Measurements from ENCODE around the gene POLR3E.

Gene POLR3E

DNA sequence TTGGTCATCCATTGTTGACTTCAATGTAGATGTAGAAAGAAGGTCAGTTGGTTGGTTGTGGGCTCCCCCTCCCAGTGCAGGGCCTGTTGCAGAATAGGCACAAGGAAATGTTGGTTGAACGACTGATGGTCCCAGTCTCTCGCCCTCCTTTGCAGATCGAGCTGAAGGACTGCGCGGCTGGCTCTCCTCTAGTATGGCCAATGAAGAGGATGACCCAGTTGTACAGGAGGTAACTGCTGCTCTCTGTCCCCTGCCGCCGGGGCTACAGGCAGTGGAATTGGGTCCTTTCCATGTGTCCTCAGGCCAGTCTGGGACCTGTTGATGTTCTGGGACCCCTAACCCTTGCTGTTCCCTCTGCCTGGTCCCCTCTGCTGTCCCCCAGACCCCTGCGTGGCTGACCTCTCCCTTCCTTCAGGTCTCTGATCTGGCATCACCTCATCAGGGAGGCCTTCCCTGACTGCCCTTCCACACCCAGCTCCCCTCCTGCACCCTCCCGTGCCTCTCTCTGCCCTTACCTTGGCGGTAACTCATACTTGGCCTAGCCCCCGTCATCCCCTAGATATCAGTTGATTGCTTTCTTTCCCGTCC is 5.7 kb downstream of the POLR3E start:
- H3K4me1 Mint-ChIP-seq: peaks cover 58% of the 10 kb centered on the region
- H3K9me3 Mint-ChIP-seq: no peaks in the 10 kb centered on the region
- no peak for ATAC-seq
- H3K27ac Mint-ChIP-seq: peak overlapping the region; percentile 24 to 79
- DNase-seq: no peak
- H3K27me3 Mint-ChIP-seq: no peaks in the 10 kb centered on the region
- no peak overlapping the region for H3K4me3 Mint-ChIP-seq

DNA sequence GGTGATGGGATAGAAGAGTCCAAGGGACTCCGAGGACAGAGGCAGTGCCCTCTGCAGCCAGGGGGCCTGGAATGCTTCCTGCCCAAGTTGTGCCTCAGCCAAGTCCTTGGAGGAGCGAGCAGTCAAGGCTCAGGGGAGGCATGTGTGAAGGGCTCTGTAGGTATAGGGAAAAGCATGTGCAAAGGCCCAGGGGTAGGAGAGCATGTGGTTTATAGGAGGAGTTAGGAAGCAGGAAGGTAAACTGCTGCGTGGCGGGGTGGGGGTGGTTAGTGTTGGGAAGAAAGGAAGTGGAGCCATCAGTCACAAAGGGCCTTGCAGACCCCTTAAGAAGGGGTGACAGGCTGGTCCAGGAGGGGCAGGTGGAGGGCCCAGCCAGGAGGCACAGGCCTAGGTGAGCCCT is 7.2 kb downstream of the POLR3E start:
- Mint-ChIP-seq H3K27me3 (no peaks in the 10 kb centered on the region), H3K9me3 (no peaks in the 10 kb centered on the region), H3K27ac (peak overlapping the region in 1 of 2 donors; percentile 88), H3K4me1 (peaks cover 42% of the 10 kb centered on the region), H3K4me3 (no peak overlapping the region)
- no peak for ATAC-seq
- no peak for DNase-seq

- Mint-ChIP-seq H3K4me1 (peaks cover 23% of the 10 kb centered on the region), H3K9me3 (no peaks in the 10 kb centered on the region), H3K4me3 (no peak overlapping the region), H3K27ac (peak overlapping the region in 1 of 2 donors; percentile 67), H3K27me3 (no peaks in the 10 kb centered on the region)
- no peak for DNase-seq
- ATAC-seq: no peak
Measured at GRCh38 chr16:22306788-22307187, 9.6 kb downstream of the POLR3E start.

DNA sequence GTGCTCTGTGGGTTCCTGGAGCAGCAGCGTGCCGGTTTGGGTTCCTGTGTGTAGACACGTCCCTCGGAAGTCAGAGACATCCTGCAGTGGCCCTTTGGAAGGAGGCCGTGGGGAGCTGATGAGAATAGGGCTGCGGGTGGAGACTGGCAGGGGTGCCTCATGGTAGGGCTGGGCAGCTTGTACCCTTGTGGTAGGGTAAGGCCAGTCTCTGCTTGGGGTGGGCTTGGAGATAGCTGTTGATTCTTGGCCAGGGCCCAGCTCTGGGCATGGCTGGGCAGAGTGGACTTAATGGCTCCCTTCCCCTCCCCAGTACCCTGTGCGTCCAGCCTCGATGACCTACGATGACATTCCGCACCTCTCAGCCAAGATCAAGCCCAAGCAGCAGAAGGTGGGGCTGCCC is 10.6 kb downstream of the POLR3E start:
- Mint-ChIP-seq H3K27me3 (no peaks in the 10 kb centered on the region), H3K9me3 (no peaks in the 10 kb centered on the region), H3K4me3 (no peak overlapping the region), H3K27ac (peak overlapping the region; percentile 67 to 68), H3K4me1 (peaks cover 13% of the 10 kb centered on the region)
- DNase-seq (no peak), ATAC-seq (no peak)

DNA sequence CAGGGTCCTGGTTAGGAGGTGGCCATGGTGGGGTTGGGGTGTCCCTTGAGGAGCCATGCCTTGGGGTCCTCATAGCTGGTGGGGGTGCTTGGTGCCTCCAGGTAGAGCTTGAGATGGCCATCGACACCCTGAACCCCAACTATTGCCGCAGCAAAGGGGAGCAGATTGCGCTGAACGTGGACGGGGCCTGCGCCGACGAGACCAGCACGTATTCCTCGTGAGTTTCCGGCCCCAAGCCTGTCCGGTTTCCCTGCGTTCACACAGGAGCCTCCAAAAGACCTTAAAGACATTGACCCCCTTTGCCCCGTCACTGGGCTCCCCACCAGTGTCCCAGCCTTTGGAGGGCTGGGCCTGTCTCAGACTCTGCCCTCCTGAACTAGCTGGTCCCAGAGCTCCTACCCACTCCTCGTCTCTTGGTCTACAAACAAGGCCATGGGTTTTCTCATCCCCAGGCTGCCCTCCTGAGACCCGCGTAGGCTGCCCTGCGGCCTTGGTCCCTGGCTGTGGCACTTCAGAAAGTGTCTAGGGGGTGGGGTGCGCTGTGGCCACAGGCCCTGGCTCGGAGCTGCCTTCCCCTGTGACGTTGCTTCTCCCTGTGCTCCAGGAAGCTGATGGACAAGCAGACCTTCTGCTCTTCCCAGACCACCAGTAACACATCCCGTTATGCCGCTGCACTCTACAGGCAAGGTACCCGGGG is 11.8 kb downstream of the POLR3E start:
- DNase-seq (no peak), ATAC-seq (no peak)
- H3K27ac Mint-ChIP-seq: peak overlapping the region in 1 of 2 donors; percentile 27
- H3K9me3 Mint-ChIP-seq: no peaks in the 10 kb centered on the region
- no peaks in the 10 kb centered on the region for H3K27me3 Mint-ChIP-seq
- H3K4me1 Mint-ChIP-seq: peaks cover 6% of the 10 kb centered on the region
- no peak overlapping the region for H3K4me3 Mint-ChIP-seq

DNA sequence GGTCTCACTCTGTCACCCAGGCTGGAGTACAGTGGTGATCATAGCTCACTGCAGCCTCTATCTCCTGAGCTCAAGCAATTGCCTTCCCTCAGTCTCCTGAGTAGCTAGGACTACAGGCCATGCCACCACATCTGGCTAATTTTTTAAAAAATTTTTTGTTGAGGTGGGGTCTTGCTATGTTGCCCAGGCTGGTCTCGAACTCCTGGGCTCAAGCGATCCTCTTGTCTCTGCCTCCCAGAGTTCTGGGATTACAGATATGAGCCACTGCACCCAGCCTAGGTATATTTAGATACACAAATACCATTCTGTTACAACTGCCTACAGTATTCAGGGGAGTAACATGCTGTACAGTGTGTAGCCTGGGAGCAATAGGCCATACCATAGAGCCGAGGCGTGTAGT is 14.3 kb downstream of the POLR3E start:
- Mint-ChIP-seq H3K4me3 (no peak overlapping the region), H3K27me3 (no peaks in the 10 kb centered on the region), H3K9me3 (no peaks in the 10 kb centered on the region), H3K4me1 (no peaks in the 10 kb centered on the region), H3K27ac (peak overlapping the region in 1 of 2 donors; percentile 34)
- DNase-seq (no peak), ATAC-seq (no peak)

DNA sequence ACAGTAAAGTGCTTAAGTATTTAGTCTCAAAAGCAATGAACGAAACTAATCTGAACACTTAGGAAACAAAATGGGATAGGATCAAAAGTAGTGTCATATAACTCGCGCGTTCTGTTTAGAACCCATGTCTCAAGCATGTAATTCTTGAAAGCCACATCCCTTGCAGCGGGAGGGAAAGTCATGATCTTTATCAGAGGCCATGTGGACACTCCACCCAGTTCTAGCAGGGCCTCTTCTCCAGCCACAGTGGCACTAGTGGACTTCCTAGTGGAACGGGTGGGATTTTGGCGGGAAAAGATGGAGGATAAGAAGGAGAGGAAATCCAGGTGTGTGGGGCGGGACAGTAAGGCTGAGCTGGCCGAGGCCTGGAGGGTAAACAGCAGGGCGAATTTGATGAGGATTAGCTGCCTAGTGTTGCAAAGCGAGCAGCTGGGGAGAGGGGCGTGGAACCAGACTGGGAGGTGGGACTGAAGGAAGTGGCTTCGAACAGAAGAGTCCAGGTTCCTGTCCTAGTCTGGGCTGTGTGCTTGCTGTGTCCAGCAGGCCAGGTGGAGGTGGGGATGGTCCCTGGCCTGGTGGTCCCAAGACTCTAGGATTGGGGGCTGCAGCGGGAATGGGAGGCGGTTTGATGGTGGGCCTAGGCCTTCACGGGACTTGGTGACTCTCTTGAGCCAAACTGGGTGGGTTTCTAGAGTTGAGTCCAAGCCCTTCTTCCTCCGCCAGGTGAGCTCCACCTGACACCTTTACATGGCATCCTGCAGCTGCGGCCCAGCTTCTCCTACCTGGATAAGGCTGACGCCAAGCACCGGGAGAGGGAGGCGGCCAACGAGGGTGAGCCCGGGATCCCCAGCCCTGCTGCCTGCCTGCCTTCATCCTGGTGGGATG is 15.9 kb downstream of the POLR3E start:
- DNase-seq (no peak), ATAC-seq (no peak)
- Mint-ChIP-seq H3K27me3 (no peaks in the 10 kb centered on the region), H3K9me3 (no peaks in the 10 kb centered on the region), H3K4me1 (peaks cover 4% of the 10 kb centered on the region), H3K4me3 (no peak overlapping the region), H3K27ac (peak overlapping the region; percentile 7 to 19)

DNA sequence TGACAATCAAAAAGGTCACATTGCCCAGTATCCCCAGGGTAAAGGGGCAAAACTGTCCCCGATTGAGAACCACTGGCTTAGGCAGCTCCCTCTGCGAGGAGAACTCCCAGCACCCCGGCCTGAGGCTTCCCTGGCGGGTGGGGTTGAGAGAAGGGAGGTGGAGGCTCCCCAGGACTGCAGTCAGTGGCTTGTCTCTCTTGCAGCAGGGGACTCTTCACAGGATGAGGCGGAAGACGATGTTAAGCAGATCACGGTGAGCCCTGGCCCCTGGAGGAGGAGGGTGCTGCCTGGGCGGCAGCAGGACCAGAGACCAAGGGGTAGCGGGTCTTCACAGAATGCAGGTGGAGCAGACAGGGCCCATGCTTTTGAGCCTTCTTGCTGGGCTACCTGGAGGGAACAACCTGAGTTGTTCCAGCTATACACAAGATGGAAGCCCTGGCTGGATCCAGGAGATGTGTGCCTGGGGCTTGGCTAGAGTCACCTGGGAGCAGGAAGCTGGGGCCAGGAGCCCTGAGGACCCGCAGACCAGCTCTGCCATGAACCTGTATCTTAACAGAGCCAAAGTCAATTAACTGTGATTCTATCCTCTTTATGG is 16.8 kb downstream of the POLR3E start:
- peaks cover 4% of the 10 kb centered on the region for H3K4me1 Mint-ChIP-seq
- H3K9me3 Mint-ChIP-seq: no peaks in the 10 kb centered on the region
- no peak for ATAC-seq
- H3K27me3 Mint-ChIP-seq: no peaks in the 10 kb centered on the region
- no peak overlapping the region for H3K4me3 Mint-ChIP-seq
- DNase-seq: no peak
- H3K27ac Mint-ChIP-seq: peak overlapping the region; percentile 20 to 49

DNA sequence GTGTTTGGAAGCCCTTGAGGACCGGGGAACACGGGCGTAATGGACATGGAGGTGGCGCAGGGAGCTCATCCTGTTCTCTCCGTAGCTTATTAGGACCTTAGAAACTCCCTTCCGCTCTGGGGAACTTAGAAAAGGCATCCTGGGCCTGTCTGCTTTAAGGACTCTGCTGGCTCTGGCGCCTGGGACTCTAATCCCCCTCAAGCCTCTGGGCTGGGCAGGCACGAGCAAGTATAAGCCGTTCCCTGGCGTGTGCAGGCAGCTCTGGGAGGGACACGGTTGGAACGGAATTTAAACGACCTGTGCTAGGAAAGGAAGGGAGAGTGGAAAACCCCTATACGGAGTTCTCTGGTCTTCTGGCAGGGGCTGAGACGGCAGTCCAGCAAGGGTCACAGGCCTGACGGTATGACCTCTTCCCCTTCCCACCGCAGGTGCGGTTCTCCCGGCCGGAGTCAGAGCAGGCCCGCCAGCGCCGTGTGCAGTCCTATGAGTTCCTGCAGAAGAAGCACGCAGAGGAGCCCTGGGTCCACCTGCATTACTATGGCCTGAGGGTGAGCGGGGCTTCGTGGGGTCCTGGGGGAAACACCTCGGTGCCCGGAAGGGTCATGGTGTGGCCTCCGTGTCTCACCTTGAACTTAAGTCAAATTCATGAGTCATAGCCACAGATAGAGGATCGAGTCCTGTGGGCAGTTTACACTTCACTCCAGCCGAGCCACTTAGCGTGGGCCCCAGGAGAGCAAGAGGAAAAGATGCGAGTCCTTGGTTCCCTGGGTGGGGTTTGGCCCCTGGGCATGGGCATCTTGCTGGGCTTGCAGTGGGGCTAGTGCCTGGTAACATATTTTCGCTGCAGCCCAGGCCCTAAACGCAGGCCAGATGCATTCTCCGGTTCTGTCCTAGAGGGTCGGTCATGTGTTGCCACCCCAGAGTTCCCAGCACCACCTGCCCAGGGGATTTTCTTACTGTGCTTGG is 17.7 kb downstream of the POLR3E start:
- Mint-ChIP-seq H3K4me1 (peaks cover 4% of the 10 kb centered on the region), H3K4me3 (no peak overlapping the region), H3K27ac (peak overlapping the region in 1 of 2 donors; percentile 49), H3K27me3 (no peaks in the 10 kb centered on the region), H3K9me3 (no peaks in the 10 kb centered on the region)
- DNase-seq: no peak
- no peak for ATAC-seq

- Mint-ChIP-seq H3K27ac (peak overlapping the region in 1 of 2 donors; percentile 71), H3K4me1 (peaks cover 10% of the 10 kb centered on the region), H3K9me3 (no peaks in the 10 kb centered on the region), H3K27me3 (no peaks in the 10 kb centered on the region), H3K4me3 (no peak overlapping the region)
- ATAC-seq (no peak), DNase-seq (no peak)
Measured at GRCh38 chr16:22315979-22316378, 18.8 kb downstream of the POLR3E start.

DNA sequence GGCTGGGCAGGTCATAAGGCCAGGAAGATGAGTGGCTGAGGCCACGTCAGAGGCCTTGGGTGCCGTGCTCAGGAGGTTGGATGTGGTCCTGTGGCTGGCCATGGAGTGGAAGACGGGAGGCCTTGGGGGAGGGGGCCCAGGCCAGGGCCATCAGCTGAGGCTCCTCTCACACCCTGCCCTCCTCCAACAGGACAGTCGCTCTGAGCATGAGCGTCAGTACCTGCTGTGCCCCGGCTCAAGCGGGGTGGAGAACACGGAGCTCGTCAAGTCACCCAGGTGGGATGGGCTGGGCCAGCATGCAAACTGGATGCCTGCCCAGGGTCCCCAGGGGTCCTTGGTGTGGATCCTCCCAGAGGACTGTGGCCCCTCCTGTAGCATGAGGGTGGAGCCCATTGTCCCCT is 19.2 kb downstream of the POLR3E start:
- no peak overlapping the region for H3K4me3 Mint-ChIP-seq
- DNase-seq (no peak), ATAC-seq (no peak)
- no peaks in the 10 kb centered on the region for H3K27me3 Mint-ChIP-seq
- H3K4me1 Mint-ChIP-seq: peaks cover 13% of the 10 kb centered on the region
- no peaks in the 10 kb centered on the region for H3K9me3 Mint-ChIP-seq
- no peak overlapping the region for H3K27ac Mint-ChIP-seq

- ATAC-seq (peak; percentile 29), DNase-seq (peak in 1 of 2 donors; percentile 9)
- peaks cover 13% of the 10 kb centered on the region for H3K4me1 Mint-ChIP-seq
Measured at GRCh38 chr16:22317001-22317530, 19.9 kb downstream of the POLR3E start.

DNA sequence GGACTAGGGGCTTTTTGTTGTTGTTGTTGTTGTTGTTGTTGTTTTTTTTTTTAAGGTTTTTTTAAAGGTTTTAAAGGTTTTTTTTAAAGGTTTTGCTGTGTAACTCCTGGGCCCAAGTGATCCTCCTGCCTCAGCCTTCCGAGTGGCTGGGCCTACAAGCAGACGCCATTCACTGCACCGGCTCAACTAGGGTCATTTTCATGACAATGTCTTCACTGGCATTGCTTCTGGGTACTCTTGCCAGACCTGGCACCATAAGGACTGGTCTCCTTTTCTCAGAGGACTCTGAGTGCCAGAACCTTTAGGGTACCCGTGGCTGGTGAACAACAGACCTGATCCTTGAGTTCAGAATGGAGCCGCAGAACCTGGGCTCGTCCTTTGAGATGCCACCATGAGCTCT is 20.4 kb downstream of the POLR3E start:
- Mint-ChIP-seq H3K9me3 (no peaks in the 10 kb centered on the region), H3K4me3 (no peak overlapping the region), H3K27ac (no peak overlapping the region), H3K27me3 (no peaks in the 10 kb centered on the region), H3K4me1 (peaks cover 18% of the 10 kb centered on the region)
- ATAC-seq: no peak
- DNase-seq: peak in 1 of 2 donors; percentile 1

More at GRCh38 chr16:22317001-22317530, 19.9 kb downstream of the POLR3E start:
- Mint-ChIP-seq H3K9me3 (no peaks in the 10 kb centered on the region), H3K27me3 (no peaks in the 10 kb centered on the region), H3K27ac (no peak overlapping the region), H3K4me3 (no peak overlapping the region)

- no peak overlapping the region for H3K4me3 Mint-ChIP-seq
- peak overlapping the region in 1 of 2 donors; percentile 65 for H3K27ac Mint-ChIP-seq
- H3K9me3 Mint-ChIP-seq: no peaks in the 10 kb centered on the region
- peaks cover 24% of the 10 kb centered on the region for H3K4me1 Mint-ChIP-seq
- ATAC-seq (no peak), DNase-seq (peak; percentile 58 to 61)
- H3K27me3 Mint-ChIP-seq: no peaks in the 10 kb centered on the region
Measured at GRCh38 chr16:22318690-22319358, 21.6 kb downstream of the POLR3E start.
